ENCODE data around the gene ESPN.
"Not testable (repeated sequence)": the region's sequence is repeated elsewhere in the genome, so short reads cannot be mapped to it uniquely, and the experiment has no call there.

ESPN gene

GRCh38 chr1:6493834-6494223 lies 69.3 kb downstream of the ESPN start:
- DNase-seq = not testable (repeated sequence)

GRCh38 chr1:6494627-6495026 lies 70.1 kb downstream of the ESPN start:
- DNase-seq = no peak

GRCh38 chr1:6495041-6495441 lies 70.5 kb downstream of the ESPN start:
- peak in 28 of 58 donors; percentile 10 to 77 (median 53) for DNase-seq

GRCh38 chr1:6495540-6496364 lies 71.2 kb downstream of the ESPN start:
- DNase-seq = peak in 11 of 58 donors; percentile 14 to 62 (median 29)

- DNase-seq = peak in 1 of 58 donors; percentile 14
Measured at GRCh38 chr1:6496365-6496721, 71.8 kb downstream of the ESPN start.

GRCh38 chr1:6496890-6497214 lies 72.3 kb downstream of the ESPN start:
- DNase-seq = no peak

GRCh38 chr1:6497215-6497866 lies 72.8 kb downstream of the ESPN start:
- peak in 19 of 58 donors; percentile 7 to 70 (median 39) for DNase-seq

GRCh38 chr1:6497867-6498575 lies 73.4 kb downstream of the ESPN start:
- no peak for DNase-seq

GRCh38 chr1:6498576-6499111 lies 74.1 kb downstream of the ESPN start:
- DNase-seq = no peak

GRCh38 chr1:6499296-6499695 lies 74.7 kb downstream of the ESPN start:
- DNase-seq = peak in 3 of 58 donors; percentile 18 to 34 (median 27)

- no peak for DNase-seq
Measured at GRCh38 chr1:6500544-6501278, 76.1 kb downstream of the ESPN start.

GRCh38 chr1:6501279-6501813 lies 76.8 kb downstream of the ESPN start:
- no peak for DNase-seq

- DNase-seq = peak in 36 of 58 donors; percentile 15 to 78 (median 48)
Measured at GRCh38 chr1:6502000-6502891, 77.7 kb downstream of the ESPN start.

- no peak for DNase-seq
Measured at GRCh38 chr1:6503884-6504602, 79.5 kb downstream of the ESPN start.

- no peak for DNase-seq
Measured at GRCh38 chr1:6504887-6505286, 80.3 kb downstream of the ESPN start.

- no peak for DNase-seq
Measured at GRCh38 chr1:6505367-6506209, 81.0 kb downstream of the ESPN start.

GRCh38 chr1:6506210-6507036 lies 81.8 kb downstream of the ESPN start:
- DNase-seq = no peak
